Erythroblast (primary cell): ENCODE measurements around the gene CCDC12.

Source experiments
- GATA1 ChIP-seq: IDR thresholded peaks from 2 replicates; pipeline ENCODE4 v1.6.1; 2011; ENCODE audit warnings: low read depth, mild to moderate bottlenecking, control low read depth, low read length, moderate library complexity
- POLR2A ChIP-seq: IDR thresholded peaks from 2 replicates; pipeline ENCODE4 v1.6.1; 2011; ENCODE audit warnings: mild to moderate bottlenecking, low read length

- TF ChIP-seq POLR2A, result no peak
- TF ChIP-seq GATA1, result no peak
Measured at GRCh38 chr3:47014036-47014435, 37.5 kb upstream of the CCDC12 start.
